IgD-negative memory B cell (primary cell): Measurements from ENCODE around the gene PHLPP2. TPM values are rescaled to one million over a fixed set of nuclear protein-coding genes. Genes with fewer than 3 reads are reported as not detected.

Experiments
- H3K27ac Mint-ChIP-seq, 3 donors: one replicate each; pipeline ENCODE4 v1.8.0; 2020 to 2022; ENCODE audit warnings: mild to moderate bottlenecking in 3 of 3, mixed read lengths in 3 of 3, moderate library complexity in 1 of 3
- H3K27me3 Mint-ChIP-seq: one replicate; pipeline ENCODE4 v1.8.0; 2021; ENCODE audit warnings: mixed read lengths
- H3K36me3 Mint-ChIP-seq: one replicate; pipeline ENCODE4 v1.8.0; 2020; ENCODE audit warnings: mild to moderate bottlenecking, mixed read lengths
- H3K4me1 Mint-ChIP-seq, 3 donors: one replicate each; pipeline ENCODE4 v1.8.0; 2020 to 2022; ENCODE audit warnings: mixed read lengths in 3 of 3, mild to moderate bottlenecking in 1 of 3
- H3K4me3 Mint-ChIP-seq, 4 donors: one replicate each; pipeline ENCODE4 v1.8.0; 2020 to 2022; ENCODE audit warnings: mild to moderate bottlenecking in 4 of 4, mixed read lengths in 4 of 4, moderate library complexity in 3 of 4
- H3K9me3 Mint-ChIP-seq, 3 donors: one replicate each; pipeline ENCODE4 v1.8.0; 2020 to 2021; ENCODE audit warnings: mixed read lengths in 3 of 3, mild to moderate bottlenecking in 1 of 3
- polyA plus RNA-seq: library from polyadenylated mRNA; unstranded; fragments of 300-500 nt; fragmentation: Illumina TruSeq; gene quantifications from one replicate; pipeline ENCODE4 v1.2.3, GENCODE V29; 2021

The PHLPP2 gene
- polyA plus RNA-seq, 1 donor from 2014 or later, result 4.7 TPM

DNA sequence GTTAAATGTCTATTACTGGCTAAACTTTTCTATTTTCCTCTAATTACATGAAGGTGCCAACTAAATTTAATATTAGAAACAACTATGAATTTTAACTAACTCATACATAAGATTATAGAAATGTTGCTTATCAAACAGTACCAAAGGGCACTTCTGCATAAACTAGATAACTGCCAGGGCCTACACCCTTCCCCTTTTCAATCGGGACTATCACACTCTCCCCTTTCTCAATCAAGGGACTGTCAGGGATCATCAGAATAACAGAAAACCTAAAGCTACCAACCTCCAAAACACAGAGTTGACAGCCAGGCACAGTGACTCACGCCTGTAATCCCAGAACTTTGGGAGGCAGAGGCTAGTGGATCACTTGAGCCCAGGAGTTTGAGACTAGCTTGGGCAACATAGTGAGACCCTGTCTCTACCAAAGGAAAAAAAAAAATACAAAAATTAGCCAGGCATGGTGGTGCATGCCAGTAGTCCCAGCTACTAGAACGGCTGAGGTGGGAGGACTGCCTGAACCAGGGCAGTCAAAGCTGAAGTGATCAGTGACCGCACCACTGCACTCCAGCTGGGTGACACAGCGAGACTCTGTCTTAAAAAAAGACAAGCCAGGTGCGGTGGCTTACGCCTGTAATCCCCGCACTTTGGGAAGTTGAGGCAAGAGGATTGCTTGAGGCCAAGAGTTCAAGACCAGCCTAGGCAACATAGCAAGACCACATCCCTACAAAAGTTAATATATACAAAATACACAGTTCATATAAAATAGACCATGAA, 3.2 kb upstream of the PHLPP2 start:
- Mint-ChIP-seq H3K9me3 (no peaks in the 10 kb centered on the region), H3K36me3 (no peaks in the 10 kb centered on the region)

DNA sequence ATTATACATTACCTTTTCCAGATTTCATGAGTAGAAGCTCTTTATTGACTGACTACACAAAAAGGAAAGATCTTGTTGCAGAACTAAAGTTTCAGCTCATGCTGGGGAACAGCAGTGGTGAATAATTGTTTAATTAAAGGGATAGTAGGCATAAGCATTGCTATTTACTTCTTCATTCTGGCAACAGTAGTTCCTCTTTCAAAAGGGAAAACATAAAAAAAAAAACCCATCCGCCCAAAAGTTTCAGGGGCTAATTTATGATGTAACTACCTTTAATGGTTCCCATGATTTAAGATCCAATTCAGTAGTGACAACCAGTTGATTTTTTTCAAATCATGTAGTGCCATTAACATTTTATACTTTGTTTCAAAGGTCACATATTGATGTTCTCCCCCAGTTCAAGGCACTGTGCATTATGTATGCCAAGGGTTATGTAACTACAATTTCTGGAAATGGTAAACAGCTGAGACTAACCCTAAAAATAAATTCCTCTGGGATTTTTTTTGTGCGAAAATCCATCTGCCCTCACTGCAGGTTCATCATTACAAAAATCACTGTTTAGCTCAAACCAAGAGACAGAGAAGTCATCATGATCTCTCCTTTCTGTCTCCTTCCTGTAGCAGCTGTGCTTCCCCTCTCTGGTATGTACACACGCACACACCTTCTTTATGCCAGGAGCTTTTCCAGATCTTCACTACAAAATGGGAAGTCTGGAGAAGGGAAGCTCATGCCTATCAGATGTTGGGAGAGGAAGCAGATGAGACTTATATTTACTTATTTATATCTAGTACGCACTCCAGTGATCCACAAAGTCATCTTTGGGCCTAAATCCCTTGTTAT, 2.2 kb upstream of the PHLPP2 start:
- Mint-ChIP-seq H3K9me3 (no peaks in the 10 kb centered on the region), H3K4me3 (peak overlapping the region; percentile 50 to 86 (median 69)), H3K27ac (peak overlapping the region; percentile 67 to 96 (median 91)), H3K27me3 (no peaks in the 10 kb centered on the region), H3K4me1 (peaks cover 32 to 37% (median 34%) of the 10 kb centered on the region in 3 donors), H3K36me3 (no peaks in the 10 kb centered on the region)

More for the DNA sequence above, 3.2 kb upstream of the PHLPP2 start:
- H3K27ac Mint-ChIP-seq, result peak overlapping the region; percentile 40 to 96 (median 91)
- H3K27me3 Mint-ChIP-seq, result no peaks in the 10 kb centered on the region
- peak overlapping the region in 2 of 4 donors; percentile 54 to 79 for H3K4me3 Mint-ChIP-seq
- peaks cover 30 to 33% (median 32%) of the 10 kb centered on the region in 3 donors for H3K4me1 Mint-ChIP-seq

DNA sequence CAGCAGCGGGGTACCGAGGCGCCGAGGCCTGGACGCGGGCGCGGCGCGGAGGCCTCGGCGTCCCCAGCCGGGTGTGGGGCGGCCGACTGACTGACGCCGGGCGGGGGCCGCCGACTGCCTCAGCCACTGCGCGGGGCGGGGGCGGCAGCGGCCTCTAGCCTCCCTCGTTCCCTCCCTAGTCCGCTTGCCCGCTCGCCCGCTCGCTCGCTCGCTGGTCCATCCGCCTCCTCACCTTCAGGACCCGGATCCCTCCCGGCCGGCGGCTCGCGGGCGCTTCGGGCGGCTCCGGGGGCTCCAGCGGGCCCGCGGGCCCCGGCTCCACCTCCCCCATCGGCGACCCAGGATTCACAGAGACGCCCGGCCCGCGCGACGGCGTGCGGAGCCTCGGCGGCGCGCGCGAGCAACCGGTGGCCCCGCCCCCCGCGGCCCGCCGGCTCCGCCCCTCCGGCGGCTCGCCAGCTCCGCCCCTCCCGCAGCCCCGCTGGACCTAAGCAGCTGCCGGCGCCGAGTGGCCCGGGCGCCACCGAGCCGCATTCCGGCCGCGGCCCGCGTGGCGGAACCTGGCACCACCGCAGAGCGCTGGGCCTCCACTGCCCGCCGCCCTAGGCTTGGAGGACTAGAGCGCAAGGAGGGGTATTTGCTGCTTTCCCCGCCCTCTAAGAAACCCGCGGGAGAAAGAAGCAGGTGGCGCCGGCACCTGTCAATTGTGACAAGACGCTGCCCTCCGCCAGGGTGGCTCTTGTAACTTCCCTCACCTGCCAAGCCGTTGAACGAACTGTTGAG, 773 bp downstream of the PHLPP2 start:
- Mint-ChIP-seq H3K27me3 (no peaks in the 10 kb centered on the region), H3K4me1 (peaks cover 32 to 37% (median 34%) of the 10 kb centered on the region in 3 donors), H3K27ac (peak overlapping the region; percentile 52 to 91 (median 88)), H3K9me3 (no peaks in the 10 kb centered on the region), H3K36me3 (no peaks in the 10 kb centered on the region), H3K4me3 (peak overlapping the region; percentile 75 to 91 (median 87))

DNA sequence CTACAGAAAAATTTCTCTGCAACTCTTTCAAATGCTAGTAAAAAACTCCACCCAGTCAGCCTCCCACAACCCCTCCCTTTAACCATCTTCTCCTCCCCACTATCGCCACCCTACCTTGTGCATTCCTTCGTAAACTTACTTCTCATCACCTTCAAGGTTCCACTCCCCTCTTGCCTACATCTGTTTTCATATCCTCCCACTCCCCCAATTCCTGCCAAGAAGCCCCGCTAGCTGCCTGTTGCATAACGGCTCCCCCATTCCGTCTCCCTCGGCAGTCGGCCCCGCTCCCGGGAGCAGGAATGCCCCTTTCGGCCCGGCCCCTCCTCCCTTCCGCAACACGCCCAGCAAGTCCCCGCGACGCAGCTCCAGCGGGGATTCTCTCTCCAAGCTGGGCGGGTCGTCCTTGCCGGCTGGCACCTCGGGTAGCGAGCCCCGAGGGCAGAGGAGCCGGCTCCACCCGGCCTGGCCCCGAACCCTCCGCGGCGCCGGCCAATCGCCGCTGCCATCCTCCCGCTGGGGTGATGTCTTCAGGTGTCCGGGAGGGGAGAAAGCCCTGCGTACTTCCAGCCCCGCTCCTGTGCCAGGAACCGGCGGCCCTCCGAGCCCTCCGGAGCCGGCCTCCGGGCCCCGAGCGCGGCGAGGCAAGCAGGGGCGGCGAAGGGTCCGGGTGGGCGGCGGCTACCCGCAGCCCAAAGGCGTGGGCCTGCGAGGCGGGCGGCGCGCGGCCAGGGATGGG, 1.5 kb downstream of the PHLPP2 start:
- Mint-ChIP-seq H3K27me3 (no peaks in the 10 kb centered on the region), H3K36me3 (no peaks in the 10 kb centered on the region), H3K4me1 (peaks cover 28 to 34% (median 30%) of the 10 kb centered on the region in 3 donors), H3K27ac (peak overlapping the region; percentile 70 to 93 (median 91)), H3K9me3 (no peaks in the 10 kb centered on the region), H3K4me3 (peak overlapping the region; percentile 87 to 99 (median 92))

DNA sequence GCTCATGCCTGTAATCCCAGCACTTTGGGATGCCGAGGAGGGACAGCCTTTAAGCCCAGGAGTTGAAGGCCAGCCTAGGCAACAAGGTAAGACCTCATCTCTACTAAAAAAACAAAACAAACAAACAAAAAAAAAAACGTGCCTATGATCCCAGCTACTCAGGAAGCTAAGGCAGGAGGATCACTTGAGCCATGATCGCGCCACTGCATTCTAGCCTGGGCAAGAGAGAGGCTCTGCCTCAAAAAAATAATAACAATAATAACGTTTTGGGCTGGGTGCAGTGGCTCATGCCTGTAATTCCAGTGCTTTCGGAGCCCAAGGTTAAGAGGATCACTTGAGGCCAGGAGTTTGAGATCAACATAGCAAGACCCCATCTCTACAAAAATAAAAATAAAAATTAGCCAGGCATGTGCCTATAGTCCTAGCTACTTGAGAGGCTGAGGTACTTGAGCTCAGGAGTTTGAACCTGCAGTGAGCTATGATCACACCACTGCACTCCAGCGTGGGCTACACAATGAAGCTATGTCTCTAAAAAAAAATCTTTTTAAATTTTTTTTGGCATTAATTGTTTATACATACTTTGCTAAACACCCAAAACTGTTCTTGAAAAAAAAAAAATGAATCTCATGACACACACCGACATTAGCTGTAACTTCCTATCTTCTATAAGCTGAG, 3.3 kb downstream of the PHLPP2 start:
- Mint-ChIP-seq H3K27me3 (no peaks in the 10 kb centered on the region), H3K9me3 (no peaks in the 10 kb centered on the region), H3K36me3 (no peaks in the 10 kb centered on the region), H3K4me1 (peaks cover 11 to 18% (median 15%) of the 10 kb centered on the region in 3 donors), H3K4me3 (peak overlapping the region in 2 of 4 donors; percentile 71 to 84), H3K27ac (peak overlapping the region in 1 of 3 donors; percentile 20)

DNA sequence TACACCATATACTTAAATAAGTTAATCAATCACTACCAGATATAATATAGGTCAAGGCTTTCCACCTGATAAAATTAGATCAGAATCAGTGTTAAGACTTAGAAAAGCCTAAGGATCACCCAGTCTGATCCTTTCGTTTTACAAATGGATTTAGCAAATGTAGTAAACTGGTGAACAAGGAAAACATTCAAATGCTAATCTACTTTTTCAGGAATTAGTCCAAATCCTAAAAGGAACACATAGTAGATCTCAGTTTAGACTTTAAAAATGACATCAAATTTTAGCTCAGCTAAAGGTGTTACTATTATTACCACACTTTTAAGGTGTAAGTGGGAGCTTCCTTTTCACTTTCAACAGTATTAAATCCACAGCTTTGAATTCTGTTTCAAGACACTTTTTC, 12.0 kb downstream of the PHLPP2 start:
- H3K4me1 Mint-ChIP-seq, result peaks cover 5 to 12% (median 7%) of the 10 kb centered on the region in 3 donors
- H3K9me3 Mint-ChIP-seq, result no peaks in the 10 kb centered on the region
- no peak overlapping the region for H3K27ac Mint-ChIP-seq
- no peaks in the 10 kb centered on the region for H3K27me3 Mint-ChIP-seq
- H3K4me3 Mint-ChIP-seq, result no peak overlapping the region
- peaks cover 5% of the 10 kb centered on the region for H3K36me3 Mint-ChIP-seq

DNA sequence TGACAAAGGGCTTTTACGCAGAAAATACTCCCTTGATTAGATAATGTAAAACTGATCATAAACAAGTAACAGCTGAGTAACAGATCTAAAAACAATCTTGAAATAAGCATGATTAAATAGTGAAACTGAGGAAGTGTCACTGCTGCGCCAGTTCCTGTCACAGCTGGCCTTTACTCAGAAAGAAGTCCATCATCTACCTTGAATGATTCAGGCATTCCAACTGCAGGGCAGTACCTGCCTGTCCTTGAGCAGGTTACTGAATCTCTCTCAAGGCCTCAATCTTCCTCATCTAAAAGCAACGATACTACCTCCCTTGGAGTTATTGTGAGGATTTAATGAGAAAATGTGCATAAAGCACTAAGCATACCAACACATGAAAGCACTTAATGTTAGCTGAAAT, 12.7 kb downstream of the PHLPP2 start:
- H3K4me1 Mint-ChIP-seq, result peaks cover 5 to 12% (median 8%) of the 10 kb centered on the region in 3 donors
- no peak overlapping the region for H3K27ac Mint-ChIP-seq
- no peaks in the 10 kb centered on the region for H3K9me3 Mint-ChIP-seq
- H3K4me3 Mint-ChIP-seq, result no peak overlapping the region
- H3K27me3 Mint-ChIP-seq, result no peaks in the 10 kb centered on the region
- H3K36me3 Mint-ChIP-seq, result peaks cover 5% of the 10 kb centered on the region

DNA sequence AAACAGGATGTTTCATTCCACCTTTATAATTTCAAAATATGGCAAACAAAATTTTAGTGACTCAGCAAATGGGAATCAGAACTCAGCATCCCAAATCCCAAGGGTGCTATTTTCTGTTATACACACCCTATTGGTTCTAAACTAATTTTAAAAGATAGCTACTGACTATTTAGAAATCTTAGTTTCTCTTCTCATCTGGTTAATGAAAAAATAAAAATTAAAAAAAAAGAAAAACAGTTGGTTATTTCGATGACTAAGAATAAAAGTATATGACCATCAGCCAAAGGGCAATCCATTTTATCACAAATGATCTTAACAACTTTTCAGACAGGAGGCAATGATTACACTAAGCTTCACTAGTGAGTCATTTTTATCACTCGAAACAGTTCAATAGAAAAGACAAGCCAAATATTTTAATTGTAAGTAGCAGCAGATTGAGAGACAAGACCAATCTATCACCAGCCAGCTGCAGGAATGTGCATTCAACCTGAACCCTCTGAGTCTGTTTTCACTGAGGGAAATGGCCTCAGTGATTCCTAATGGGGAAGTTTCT, 15.2 kb downstream of the PHLPP2 start:
- H3K4me1 Mint-ChIP-seq, result peaks cover 5 to 11% (median 7%) of the 10 kb centered on the region in 3 donors
- no peaks in the 10 kb centered on the region for H3K27me3 Mint-ChIP-seq
- no peak overlapping the region for H3K27ac Mint-ChIP-seq
- H3K4me3 Mint-ChIP-seq, result no peak overlapping the region
- no peaks in the 10 kb centered on the region for H3K9me3 Mint-ChIP-seq
- H3K36me3 Mint-ChIP-seq, result peaks cover 2% of the 10 kb centered on the region

DNA sequence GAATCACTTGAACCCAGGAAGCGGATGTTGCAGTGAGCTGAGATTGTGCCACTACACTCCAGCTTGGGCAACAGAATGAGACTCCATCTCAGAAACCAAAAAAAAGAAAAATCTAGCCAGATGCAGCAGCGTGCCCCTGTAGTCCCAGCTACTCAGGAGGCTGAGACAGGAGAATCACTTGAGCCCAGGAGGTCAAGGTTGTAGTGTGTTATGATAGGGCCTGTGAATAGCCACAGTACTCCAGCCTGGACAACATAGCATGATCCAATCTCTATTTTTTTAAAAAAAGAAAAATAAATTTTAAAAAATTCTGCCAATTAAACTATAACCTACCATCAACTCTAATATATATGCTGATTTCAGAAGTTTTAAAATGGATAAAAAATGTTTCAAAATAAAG, 15.8 kb downstream of the PHLPP2 start:
- peak overlapping the region in 1 of 3 donors; percentile 31 for H3K27ac Mint-ChIP-seq
- H3K36me3 Mint-ChIP-seq, result peaks cover 2% of the 10 kb centered on the region
- no peaks in the 10 kb centered on the region for H3K27me3 Mint-ChIP-seq

DNA sequence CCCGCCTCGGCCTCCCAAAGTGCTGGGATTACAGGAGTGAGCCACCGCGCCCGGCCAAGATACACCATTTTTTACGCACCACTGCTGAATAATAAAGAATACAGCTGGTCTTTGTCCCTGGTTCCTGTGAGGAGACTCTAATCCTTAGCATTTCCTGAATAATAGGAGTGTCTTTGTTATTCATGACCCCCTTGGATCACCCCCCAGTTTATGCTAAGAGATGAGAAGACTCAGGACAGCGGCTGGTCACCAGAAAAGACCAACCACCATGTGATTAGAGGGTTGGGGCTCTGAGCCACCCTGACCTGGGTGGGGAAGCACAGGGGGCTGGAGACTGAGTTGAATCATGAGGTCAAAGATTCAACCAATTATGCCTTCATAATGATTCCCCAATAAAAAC, 17.3 kb downstream of the PHLPP2 start:
- Mint-ChIP-seq H3K36me3 (peaks cover 2% of the 10 kb centered on the region), H3K4me3 (no peak overlapping the region), H3K27me3 (no peaks in the 10 kb centered on the region), H3K27ac (no peak overlapping the region), H3K4me1 (peaks cover 5 to 11% (median 7%) of the 10 kb centered on the region in 3 donors), H3K9me3 (no peaks in the 10 kb centered on the region)

More for the DNA sequence above, 15.8 kb downstream of the PHLPP2 start:
- Mint-ChIP-seq H3K4me3 (no peak overlapping the region), H3K4me1 (peaks cover 5 to 11% (median 7%) of the 10 kb centered on the region in 3 donors), H3K9me3 (no peaks in the 10 kb centered on the region)

DNA sequence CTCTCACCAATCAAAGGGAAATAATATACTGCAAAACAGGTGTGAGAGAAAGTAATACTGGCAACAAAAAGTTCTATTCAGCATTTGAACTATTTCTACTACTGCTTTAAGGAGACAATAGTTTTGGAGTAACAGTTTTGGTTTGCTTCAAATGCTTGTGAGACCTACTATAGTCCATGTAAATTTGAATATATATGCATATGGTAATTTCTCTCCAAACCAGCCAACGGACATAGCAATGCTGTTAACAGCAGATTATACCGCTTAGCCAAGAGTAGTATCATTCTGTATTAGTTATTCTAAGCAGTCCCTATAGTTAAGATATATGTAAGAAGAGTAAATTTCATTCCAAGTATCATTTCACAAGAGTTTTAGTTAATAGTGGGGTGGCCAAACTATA, 18.5 kb downstream of the PHLPP2 start:
- Mint-ChIP-seq H3K36me3 (no peaks in the 10 kb centered on the region), H3K27ac (no peak overlapping the region), H3K9me3 (no peaks in the 10 kb centered on the region), H3K4me3 (no peak overlapping the region), H3K4me1 (peaks cover 5 to 7% (median 7%) of the 10 kb centered on the region in 3 donors), H3K27me3 (no peaks in the 10 kb centered on the region)

DNA sequence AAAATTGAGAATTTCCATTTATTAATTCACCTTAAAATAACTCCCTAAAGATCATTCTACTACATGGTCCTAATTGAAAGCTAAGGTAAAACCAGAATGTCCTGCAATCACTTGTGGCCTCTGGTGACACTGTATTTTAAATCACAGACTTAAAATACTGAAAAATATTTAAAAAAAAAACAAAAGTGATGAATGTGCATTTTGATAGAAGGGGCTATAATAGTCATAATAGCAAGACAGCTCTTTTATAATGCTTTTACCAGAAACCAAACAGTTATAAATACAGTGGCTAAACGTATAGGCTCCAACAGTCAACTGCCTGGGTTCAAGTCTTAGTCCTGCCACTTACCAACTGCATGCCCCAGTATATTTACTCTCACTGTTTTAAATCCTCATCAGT, 21.2 kb downstream of the PHLPP2 start:
- no peak overlapping the region for H3K4me3 Mint-ChIP-seq
- no peak overlapping the region for H3K27ac Mint-ChIP-seq
- no peaks in the 10 kb centered on the region for H3K36me3 Mint-ChIP-seq
- no peaks in the 10 kb centered on the region for H3K27me3 Mint-ChIP-seq
- peaks cover 3 to 9% (median 7%) of the 10 kb centered on the region in 3 donors for H3K4me1 Mint-ChIP-seq
- no peaks in the 10 kb centered on the region for H3K9me3 Mint-ChIP-seq

DNA sequence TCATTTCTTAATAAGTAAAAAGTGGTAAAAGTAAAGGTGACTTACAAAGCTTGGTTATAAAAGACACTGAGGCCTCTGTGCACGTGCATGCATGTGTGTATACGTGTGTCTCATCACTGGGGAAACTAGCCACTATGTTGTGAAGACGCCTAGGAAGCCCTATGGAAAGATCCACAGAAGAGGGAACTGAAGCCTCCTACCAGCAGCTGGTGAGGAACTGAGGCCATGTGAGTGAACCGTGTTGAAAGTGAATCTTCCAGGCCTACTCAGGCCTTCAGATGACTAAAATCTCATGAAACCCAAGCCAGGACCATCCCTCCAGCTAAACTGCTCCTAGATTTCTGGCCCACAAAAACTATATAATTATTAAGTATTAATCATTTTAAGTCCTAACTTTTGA, 23.7 kb downstream of the PHLPP2 start:
- peaks cover 0 to 11% (median 3%) of the 10 kb centered on the region in 3 donors for H3K4me1 Mint-ChIP-seq
- no peaks in the 10 kb centered on the region for H3K9me3 Mint-ChIP-seq
- H3K4me3 Mint-ChIP-seq, result no peak overlapping the region
- no peak overlapping the region for H3K27ac Mint-ChIP-seq
- H3K36me3 Mint-ChIP-seq, result no peaks in the 10 kb centered on the region
- H3K27me3 Mint-ChIP-seq, result no peaks in the 10 kb centered on the region
